ENCODE results near the gene DENND1A. TPM values are rescaled to one million over a fixed set of nuclear protein-coding genes. Genes with fewer than 3 reads are reported as not detected.

Gene DENND1A
- total and polyA plus RNA-seq, 2 of the 13 experiments (the other 11 are each of a cell fraction or from before 2014, with no cell fraction given), result 14.8 to 30.1 TPM

GRCh38 chr9:123331346-123332060, 598.4 kb downstream of the DENND1A start:
- intact Hi-C loops (cut with micrococcal nuclease; ENCODE audit: unreplicated experiment), result no loop called here
- DNase-seq (ENCODE audit: low spot score) (no peak), FAIRE-seq (no peak), ATAC-seq (no peak)
- Histone ChIP-seq H3K4me1 (ENCODE audit: insufficient read depth, low read length) (peaks cover 41% of the 10 kb centered on the region), H3K36me3 (replicated peaks in 1 of 2; ENCODE audit: control insufficient read depth in 1 of 2, insufficient read depth in 2 of 2, low read length in 2 of 2) (no peaks in the 10 kb centered on the region), H3K9ac (ENCODE audit: insufficient read depth, low read depth, low read length) (no peak overlapping the region), H3K4me2 (ENCODE audit: low read depth, low read length) (no peak overlapping the region), H2AFZ (ENCODE audit: low read length) (no peak overlapping the region), H3K27ac (ENCODE audit: extremely low read length, insufficient read depth, low read length) (no peak overlapping the region), H3K27me3 (ENCODE audit: control insufficient read depth in 1 of 2, insufficient read depth in 2 of 2, low read length in 2 of 2) (peaks cover 0 to 3% of the 10 kb centered on the region in 2 experiments; a peak in 2 of 5 replicates), H3K79me2 (ENCODE audit: insufficient read depth, low read length) (no peaks in the 10 kb centered on the region), H3K4me3 (replicated peaks in 1 of 3; ENCODE audit: insufficient read depth in 1 of 3, low read depth in 2 of 3, low read length in 3 of 3) (no peak overlapping the region), H4K20me1 (ENCODE audit: insufficient read depth, low read length) (no peaks in the 10 kb centered on the region), H3K9me3 (ENCODE audit: low read length) (no peaks in the 10 kb centered on the region)
- TF ChIP-seq RFX1 (IDR thresholded peaks at IDR 0.05) (no peak), ZNF768 (CRISPR knock-in tag; IDR thresholded peaks at IDR 0.05) (peak; percentile 93), SNAPC2 (CRISPR knock-in tag; IDR thresholded peaks at IDR 0.05) (no peak), CREBL2 (CRISPR knock-in tag; IDR thresholded peaks at IDR 0.05; ENCODE audit: borderline replicate concordance) (no peak), ZMYM3 (CRISPR knock-in tag; IDR thresholded peaks at IDR 0.05) (peak; percentile 30; the same call in 1 of the 2 replicates), HNRNPH1 (optimal IDR thresholded peaks at IDR 0.05; ENCODE audit: low read depth, low read length) (no peak)
- WGBS (ENCODE audit: low lambda C conversion rate), result 74% methylated on average over 15 of the region's 15 CpGs
- ChIA-PET CTCF (ENCODE audit: low intra/inter-chr PET ratio, low total read pairs) (no interaction called here), POLR2A (no interaction called here)
- in situ Hi-C loops (cut with HindIII; ENCODE audit: extremely low pct_ligation_motif_present, low pct_unique_long_range_greater_than_20kb), result no loop called here
- BruUV-seq (replicated peaks), result no TSS peak

MicroRNA genes within 50 kb of the gene (microRNA counts, 767-probe panel; counts per million panel counts)
- microRNA hsa-miR-601, result not detected

Small RNAs within 50 kb of the gene (microRNA-seq; reads per million reads assigned to microRNA genes)
- gene MIR601 (not detected), gene MIR7150 (not detected)

Small RNAs within 50 kb of the gene (small RNA-seq; reads per million reads assigned to genes)
- gene MIR601 (ENCODE audit: insufficient read depth in 2 of 3, insufficient read length in 3 of 3, low read depth in 2 of 3, low replicate concordance in 1 of 3) (0 reads per million in 3 experiments), gene MIR7150 (ENCODE audit: insufficient read depth in 2 of 3, insufficient read length in 3 of 3, low read depth in 2 of 3, low replicate concordance in 1 of 3) (0 reads per million in 3 experiments)

Other genes starting within 250 kb of the DENND1A start
- not detected in 2 replicates for gene LHX2, start 81.6 kb upstream of the DENND1A start, total RNA-seq (2016; rRNA removed; fragmentation: Illumina TruSeq; extraction: Trizol)
- gene LHX2, start 81.6 kb upstream of the DENND1A start, polyA plus RNA-seq (2011; rRNA removed), result not detected in 2 replicates